Esophagus muscularis mucosa (tissue), 4 donors: ENCODE results near the gene PIH1D1. TPM values are rescaled to one million over a fixed set of nuclear protein-coding genes. Genes with fewer than 3 reads are reported as not detected.

ENCODE experiments used
- DNase-seq: peaks from one replicate; pipeline ENCODE4 v3.0.0-alpha.2; 2017; ENCODE audit errors: extremely low spot score
- H3K27ac ChIP-seq, 4 donors: fragments of 200-600 bp; sonication (generic); replicated peaks in 1 of 4; 1 replicate in 3 of 4; 2 replicates in 1 of 4; pipeline ENCODE4 v1.5.1; 2016 to 2019; ENCODE audit warnings: mild to moderate bottlenecking in 1 of 4
- H3K27me3 ChIP-seq, 4 donors: fragments of 200-600 bp; sonication (generic); one replicate each; pipeline versions ENCODE4 v1.5.1 to v1.6.0; 2016 to 2019
- H3K36me3 ChIP-seq, 4 donors: fragments of 200-600 bp; sonication (generic); one replicate each; pipeline ENCODE4 v1.5.1; 2016 to 2019
- H3K4me1 ChIP-seq, 4 donors: fragments of 200-600 bp; sonication (generic); one replicate each; pipeline ENCODE4 v1.5.1; 2016 to 2019
- H3K4me3 ChIP-seq, 4 donors: fragments of 200-600 bp; sonication (generic); 1 replicate in 2 of 4; 2 replicates in 2 of 4; pipeline ENCODE4 v1.5.1; 2016 to 2019; ENCODE audit warnings: mild to moderate bottlenecking in 4 of 4, moderate library complexity in 1 of 4
- H3K9me3 ChIP-seq, 4 donors: fragments of 200-600 bp; sonication (generic); 1 replicate in 3 of 4; 2 replicates in 1 of 4; pipeline ENCODE4 v1.5.1; 2016 to 2019
- EP300 ChIP-seq: sonication (generic); formaldehyde crosslinking; IDR thresholded peaks from one replicate; pipeline ENCODE4 v1.6.1; 2017; ENCODE audit warnings: antibody characterized with exemption
- POLR2A ChIP-seq: fragments of 450-650 bp; IDR thresholded peaks from one replicate; pipeline ENCODE4 v1.6.1; 2017; ENCODE audit warnings: antibody characterized with exemption, moderate library complexity, mild to moderate bottlenecking, low read depth
- POLR2AphosphoS5 ChIP-seq, 2 donors: sonication (generic); formaldehyde crosslinking; IDR thresholded peaks; one replicate each; pipeline ENCODE4 v1.6.1; 2017; ENCODE audit warnings: antibody characterized with exemption in 2 of 2
- WGBS: methylation state at CpG from one replicate; pipeline ENCODE4 v1.1.5; 2018; 5-methylcytosine and 5-hydroxymethylcytosine counted together
- intact Hi-C: fragments of 100-400 bp; cut with DNase I; formaldehyde crosslinking; loops from one replicate; pipeline ENCODE4 v1.15.1; 2023
- total RNA-seq, 4 donors: library from RNA; depleted of rRNA; stranded (reverse); fragments of >200 nt; gene quantifications; one replicate each; pipeline versions ENCODE4 v1.1.0 to v1.2.1, GENCODE V29; 2016
- TF ChIP-seq, protein P1 (sequence below), 3 experiments: fragments of 200-600 bp in 2 of 3; fragments of 450-650 bp in 1 of 3; sonication (generic) in 2 of 3; IDR thresholded peaks; one replicate each; pipeline ENCODE4 v1.5.1; 2017 to 2019; ENCODE audit warnings: antibody characterized with exemption in 3 of 3, mild to moderate bottlenecking in 2 of 3, moderate library complexity in 1 of 3

The PIH1D1 gene
- total RNA-seq, 4 donors from 2014 or later = 73.6 to 84.0 (median 78.4) TPM

DNA sequence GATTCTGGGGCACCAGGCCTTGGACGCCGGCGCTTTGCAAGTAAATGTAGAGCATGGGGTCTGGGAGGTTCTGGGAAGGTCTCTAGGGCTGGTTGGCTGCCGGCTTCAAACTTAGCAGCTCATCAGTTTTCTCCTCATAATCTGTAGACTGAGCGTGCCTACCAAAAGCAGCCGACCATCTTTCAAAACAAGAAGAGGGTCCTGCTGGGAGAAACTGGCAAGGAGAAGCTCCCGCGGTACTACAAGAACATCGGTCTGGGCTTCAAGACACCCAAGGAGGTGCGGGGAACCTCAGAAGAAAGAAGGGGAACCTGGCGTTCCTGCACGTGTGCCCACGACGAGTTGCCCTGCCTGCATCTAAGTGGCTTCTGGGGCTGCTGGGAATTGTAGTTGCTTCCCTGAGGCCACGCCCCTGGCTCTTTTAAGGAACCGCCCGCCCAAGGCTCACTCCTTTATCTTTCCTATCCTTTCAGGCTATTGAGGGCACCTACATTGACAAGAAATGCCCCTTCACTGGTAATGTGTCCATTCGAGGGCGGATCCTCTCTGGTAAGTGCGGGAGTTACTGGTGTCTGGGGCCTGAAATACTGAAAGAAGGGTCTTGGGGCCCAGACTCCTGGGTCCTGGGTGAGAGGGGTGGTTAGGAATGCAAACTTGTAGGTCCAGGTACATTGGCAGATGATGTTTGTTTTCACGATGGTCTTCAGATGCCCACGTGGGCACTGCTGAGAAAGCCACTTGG, 45.6 kb upstream of the PIH1D1 start:
- intact Hi-C loops = no loop called here
- H3K9me3 ChIP-seq = no peaks in the 10 kb centered on the region
- 31% methylated on average over 18 of the region's 22 CpGs for WGBS
- peak overlapping the region; percentile 71 to 91 (median 84) for H3K4me3 ChIP-seq
- no peak for TF ChIP-seq EP300
- TF ChIP-seq POLR2AphosphoS5 (IDR thresholded peaks at IDR 0.05) = peak; percentile 13 to 45
- H3K36me3 ChIP-seq = peaks cover 33 to 50% (median 42%) of the 10 kb centered on the region in 4 donors
- H3K27me3 ChIP-seq = no peaks in the 10 kb centered on the region
- DNase-seq = no peak
- H3K4me1 ChIP-seq = peaks cover 31 to 56% (median 53%) of the 10 kb centered on the region in 4 donors
- peak overlapping the region; percentile 93 to 97 (median 94) for H3K27ac ChIP-seq

DNA sequence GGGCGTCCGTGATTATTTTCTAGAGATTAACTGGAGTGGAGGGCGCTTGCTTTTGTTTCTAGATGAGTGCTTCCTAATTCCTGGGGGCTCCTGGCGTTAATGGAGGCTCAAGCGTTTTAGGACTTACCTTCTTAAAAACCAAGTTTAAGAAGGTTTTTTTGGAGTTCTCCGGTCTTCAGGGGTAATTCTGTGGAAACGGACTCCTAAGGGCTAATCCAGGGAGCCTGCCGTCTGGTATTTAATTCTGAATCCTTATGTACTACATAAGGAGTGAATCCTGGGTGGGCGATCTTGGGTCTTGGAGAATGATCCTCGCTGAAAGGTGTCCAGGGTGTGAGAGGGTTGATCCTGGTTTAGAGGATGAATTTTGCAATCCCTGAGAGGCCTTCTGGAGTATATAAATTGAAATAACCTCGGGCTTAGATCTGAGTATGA, 45.0 kb upstream of the PIH1D1 start:
- no peaks in the 10 kb centered on the region for H3K9me3 ChIP-seq
- peaks cover 40 to 57% (median 48%) of the 10 kb centered on the region in 4 donors for H3K36me3 ChIP-seq
- H3K27ac ChIP-seq = peak overlapping the region; percentile 93 to 97 (median 94)
- intact Hi-C loops = no loop called here
- no peaks in the 10 kb centered on the region for H3K27me3 ChIP-seq
- H3K4me3 ChIP-seq = peak overlapping the region; percentile 71 to 91 (median 84)
- no peak for DNase-seq
- TF ChIP-seq POLR2A (no peak), EP300 (no peak), POLR2AphosphoS5 (IDR thresholded peaks at IDR 0.05) (no peak)
- TF ChIP-seq, protein P1, sequence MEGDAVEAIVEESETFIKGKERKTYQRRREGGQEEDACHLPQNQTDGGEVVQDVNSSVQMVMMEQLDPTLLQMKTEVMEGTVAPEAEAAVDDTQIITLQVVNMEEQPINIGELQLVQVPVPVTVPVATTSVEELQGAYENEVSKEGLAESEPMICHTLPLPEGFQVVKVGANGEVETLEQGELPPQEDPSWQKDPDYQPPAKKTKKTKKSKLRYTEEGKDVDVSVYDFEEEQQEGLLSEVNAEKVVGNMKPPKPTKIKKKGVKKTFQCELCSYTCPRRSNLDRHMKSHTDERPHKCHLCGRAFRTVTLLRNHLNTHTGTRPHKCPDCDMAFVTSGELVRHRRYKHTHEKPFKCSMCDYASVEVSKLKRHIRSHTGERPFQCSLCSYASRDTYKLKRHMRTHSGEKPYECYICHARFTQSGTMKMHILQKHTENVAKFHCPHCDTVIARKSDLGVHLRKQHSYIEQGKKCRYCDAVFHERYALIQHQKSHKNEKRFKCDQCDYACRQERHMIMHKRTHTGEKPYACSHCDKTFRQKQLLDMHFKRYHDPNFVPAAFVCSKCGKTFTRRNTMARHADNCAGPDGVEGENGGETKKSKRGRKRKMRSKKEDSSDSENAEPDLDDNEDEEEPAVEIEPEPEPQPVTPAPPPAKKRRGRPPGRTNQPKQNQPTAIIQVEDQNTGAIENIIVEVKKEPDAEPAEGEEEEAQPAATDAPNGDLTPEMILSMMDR (IDR thresholded peaks at IDR 0.05) = no peak
- under 1% methylated on average over 11 of the region's 11 CpGs for WGBS
- H3K4me1 ChIP-seq = peaks cover 31 to 60% (median 54%) of the 10 kb centered on the region in 4 donors

DNA sequence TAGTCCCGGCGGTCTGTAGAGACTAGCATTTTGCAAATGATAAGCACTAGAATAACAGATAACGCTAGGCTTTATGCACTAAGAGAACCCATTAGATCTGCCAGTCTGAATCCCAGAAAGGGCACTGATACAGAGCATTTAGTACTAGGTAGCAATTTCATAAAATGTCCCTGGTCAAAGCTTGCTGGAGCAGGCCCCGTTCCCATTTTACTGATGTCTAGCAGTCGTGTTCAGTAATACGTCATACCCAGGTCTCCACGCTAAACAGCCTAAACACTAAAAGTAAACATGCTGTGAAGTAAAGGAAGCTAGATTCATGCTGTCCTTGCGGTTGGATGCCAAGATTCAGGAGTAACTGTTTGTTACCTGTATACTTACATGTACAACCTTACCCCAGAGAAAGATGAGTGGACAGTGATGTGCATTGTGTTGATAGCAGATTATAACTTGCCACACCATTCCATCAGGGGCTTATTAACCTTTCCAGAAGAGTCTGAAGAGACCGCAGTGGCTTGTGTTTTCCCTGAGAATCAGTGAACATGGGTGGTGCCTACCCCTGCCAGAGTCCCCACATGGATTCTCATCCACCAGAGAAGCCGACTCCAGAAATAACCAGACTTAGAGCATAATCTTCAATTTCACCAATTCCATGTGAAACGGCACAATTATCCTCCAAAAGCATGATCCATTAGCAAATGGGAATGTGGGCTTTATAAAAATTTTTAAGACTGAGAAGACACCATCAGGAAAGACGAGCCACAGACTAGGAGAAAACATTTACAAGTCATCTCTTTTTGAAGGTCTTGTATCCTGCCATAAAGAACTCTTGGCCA, 41.2 kb upstream of the PIH1D1 start:
- no peak for DNase-seq
- Histone ChIP-seq H3K4me3 (no peak overlapping the region), H3K27ac (peak overlapping the region in 1 of 4 donors; percentile 44), H3K4me1 (peaks cover 32 to 60% (median 49%) of the 10 kb centered on the region in 4 donors), H3K9me3 (no peaks in the 10 kb centered on the region), H3K36me3 (peaks cover 41 to 64% (median 49%) of the 10 kb centered on the region in 4 donors), H3K27me3 (no peaks in the 10 kb centered on the region)
- 71% methylated on average over 12 of the region's 12 CpGs for WGBS
- intact Hi-C loops = no loop called here
- peak in 1 of 2 donors; percentile 20 for TF ChIP-seq POLR2AphosphoS5 (IDR thresholded peaks at IDR 0.05)
- no peak for TF ChIP-seq EP300

DNA sequence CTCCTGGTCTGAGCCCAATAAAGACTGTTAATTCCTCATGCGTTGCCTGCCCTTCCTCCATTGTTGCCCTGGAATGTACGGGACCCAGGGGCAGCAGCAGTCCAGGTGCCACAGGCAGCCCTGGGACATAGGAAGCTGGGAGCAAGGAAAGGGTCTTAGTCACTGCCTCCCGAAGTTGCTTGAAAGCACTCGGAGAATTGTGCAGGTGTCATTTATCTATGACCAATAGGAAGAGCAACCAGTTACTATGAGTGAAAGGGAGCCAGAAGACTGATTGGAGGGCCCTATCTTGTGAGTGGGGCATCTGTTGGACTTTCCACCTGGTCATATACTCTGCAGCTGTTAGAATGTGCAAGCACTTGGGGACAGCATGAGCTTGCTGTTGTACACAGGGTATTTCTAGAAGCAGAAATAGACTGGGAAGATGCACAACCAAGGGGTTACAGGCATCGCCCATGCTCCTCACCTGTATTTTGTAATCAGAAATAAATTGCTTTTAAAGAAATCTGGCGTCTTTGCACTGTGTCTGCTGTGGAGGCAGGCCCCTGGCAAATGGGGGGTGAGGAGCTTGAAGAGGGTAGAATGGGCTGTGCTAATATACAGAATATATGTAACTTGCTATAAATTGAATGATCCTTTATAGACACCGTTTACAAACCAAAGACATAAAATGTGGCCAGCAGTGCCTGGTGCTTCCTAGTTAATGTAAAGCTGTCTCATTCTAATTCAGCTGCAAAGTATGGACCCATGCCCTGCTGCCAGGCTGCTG, 40.4 kb upstream of the PIH1D1 start:
- WGBS = 53% methylated on average over 7 of the region's 7 CpGs
- Histone ChIP-seq H3K4me3 (no peak overlapping the region), H3K27ac (no peak overlapping the region), H3K27me3 (no peaks in the 10 kb centered on the region), H3K9me3 (no peaks in the 10 kb centered on the region), H3K36me3 (peaks cover 36 to 56% (median 42%) of the 10 kb centered on the region in 4 donors), H3K4me1 (peaks cover 24 to 53% (median 42%) of the 10 kb centered on the region in 4 donors)
- intact Hi-C loops = no loop called here
- DNase-seq = no peak
- no peak for TF ChIP-seq POLR2AphosphoS5 (IDR thresholded peaks at IDR 0.05)
- TF ChIP-seq POLR2A = no peak
- TF ChIP-seq EP300 = no peak
- TF ChIP-seq, protein P1 (IDR thresholded peaks at IDR 0.05) = no peak

DNA sequence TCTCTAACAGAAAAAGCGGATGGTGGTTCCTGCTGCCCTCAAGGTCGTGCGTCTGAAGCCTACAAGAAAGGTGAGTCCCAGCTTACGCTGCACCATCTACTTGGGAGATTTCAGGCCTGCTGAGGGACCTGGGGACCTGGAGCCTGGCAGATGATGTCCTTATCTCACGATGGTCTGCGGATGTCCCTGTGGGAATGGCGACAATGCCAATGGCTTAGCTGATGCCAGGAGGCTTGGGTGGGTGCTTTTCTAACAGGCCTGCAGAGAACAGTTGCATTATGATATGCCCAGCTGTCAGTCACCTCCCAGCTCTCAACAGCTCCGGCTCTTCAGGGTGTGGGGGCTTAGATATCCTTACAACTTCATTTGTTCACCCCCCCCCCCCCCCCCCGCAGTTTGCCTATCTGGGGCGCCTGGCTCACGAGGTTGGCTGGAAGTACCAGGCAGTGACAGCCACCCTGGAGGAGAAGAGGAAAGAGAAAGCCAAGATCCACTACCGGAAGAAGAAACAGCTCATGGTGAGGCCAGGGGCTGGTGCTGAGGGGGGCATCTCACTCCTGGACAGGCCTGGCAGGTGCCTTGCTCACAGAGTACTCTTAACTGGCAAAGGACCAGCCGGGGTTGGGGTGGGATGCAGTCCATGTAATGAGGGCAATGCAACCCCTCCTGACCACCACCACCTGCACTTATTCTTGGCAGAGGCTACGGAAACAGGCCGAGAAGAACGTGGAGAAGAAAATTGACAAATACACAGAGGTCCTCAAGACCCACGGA, 39.6 kb upstream of the PIH1D1 start:
- intact Hi-C loops = no loop called here
- Histone ChIP-seq H3K4me1 (peaks cover 22 to 57% (median 41%) of the 10 kb centered on the region in 4 donors), H3K27ac (peak overlapping the region in 2 of 4 donors; percentile 1 to 84), H3K36me3 (peaks cover 36 to 53% (median 42%) of the 10 kb centered on the region in 4 donors), H3K9me3 (no peaks in the 10 kb centered on the region), H3K27me3 (no peaks in the 10 kb centered on the region), H3K4me3 (no peak overlapping the region)
- WGBS = 80% methylated on average over 14 of the region's 17 CpGs
- no peak for TF ChIP-seq POLR2A
- no peak for TF ChIP-seq POLR2AphosphoS5 (IDR thresholded peaks at IDR 0.05)
- TF ChIP-seq, protein P1 (IDR thresholded peaks at IDR 0.05) = no peak
- TF ChIP-seq EP300 = no peak
- no peak for DNase-seq
